HepG2 (cell line): ENCODE results near the gene TNFSF13. TPM values are rescaled to one million over a fixed set of nuclear protein-coding genes. Genes with fewer than 3 reads are reported as not detected.

Experiments
- CBX2 ChIP-seq, 2 experiments: fragments of 200-600 bp in 1 of 2; sonication (generic); formaldehyde crosslinking in 1 of 2; IDR thresholded peaks; 2 replicates each; pipeline versions ENCODE4 v1.7.0 to v1.8.1; 2018 to 2022; ENCODE audit warnings: low read depth in 2 of 2, low read length in 1 of 2, mild to moderate bottlenecking in 1 of 2, missing genetic modification reagents in 1 of 2
- CSRNP1 ChIP-seq: sonication (generic); formaldehyde crosslinking; IDR thresholded peaks from 2 replicates; pipeline ENCODE4 v1.8.1; 2023; ENCODE audit warnings: mild to moderate bottlenecking, missing genetic modification reagents
- CSRNP2 ChIP-seq: sonication (generic); formaldehyde crosslinking; conservative IDR thresholded peaks from 2 replicates; pipeline ENCODE4 v1.8.0; 2022; ENCODE audit warnings: low read depth, missing genetic modification reagents
- IKZF1 ChIP-seq: fragments of 450-650 bp; IDR thresholded peaks from 2 replicates; pipeline ENCODE4 v1.7.1; 2016
- MTA1 ChIP-seq: sonication (generic); formaldehyde crosslinking; IDR thresholded peaks from 2 replicates; pipeline ENCODE4 v1.4.0; 2020; ENCODE audit warnings: missing genetic modification reagents, mild to moderate bottlenecking, borderline replicate concordance
- NBN ChIP-seq: fragments of 450-650 bp; conservative IDR thresholded peaks from 2 replicates; pipeline ENCODE4 v1.6.1; 2017
- RARG ChIP-seq: sonication (generic); formaldehyde crosslinking; IDR thresholded peaks from 2 replicates; pipeline ENCODE4 v1.4.0; 2020; ENCODE audit warnings: low read depth, mild to moderate bottlenecking, missing genetic modification reagents
- RFX5 ChIP-seq: IDR thresholded peaks from 2 replicates; pipeline ENCODE4 v1.6.1; 2011; ENCODE audit warnings: low read depth, low read length, improper control_type of control experiment
- TCF7L2 ChIP-seq: IDR thresholded peaks from 2 replicates; pipeline ENCODE4 v1.6.1; 2011; ENCODE audit warnings: mild to moderate bottlenecking, low read depth, low read length, moderate library complexity
- ZNF34 ChIP-seq: sonication (generic); formaldehyde crosslinking; IDR thresholded peaks from 2 replicates; pipeline ENCODE4 v1.4.0; 2020; ENCODE audit warnings: mild to moderate bottlenecking, missing genetic modification reagents, borderline replicate concordance
- ZNF562 ChIP-seq: sonication (generic); formaldehyde crosslinking; IDR thresholded peaks from 2 replicates; pipeline ENCODE4 v1.8.0; 2022; ENCODE audit warnings: missing genetic modification reagents, borderline replicate concordance
- ZNF746 ChIP-seq: sonication (generic); formaldehyde crosslinking; IDR thresholded peaks from 2 replicates; pipeline ENCODE4 v1.8.0; 2022; ENCODE audit warnings: mild to moderate bottlenecking, missing genetic modification reagents
- ZNF883 ChIP-seq: sonication (generic); formaldehyde crosslinking; IDR thresholded peaks from 2 replicates; pipeline ENCODE4 v1.5.1; 2020; ENCODE audit warnings: mild to moderate bottlenecking, missing genetic modification reagents; ENCODE audit errors: not compliant biosample characterization
- ZSCAN31 ChIP-seq: sonication (generic); formaldehyde crosslinking; IDR thresholded peaks from 2 replicates; pipeline ENCODE4 v1.5.0; 2020; ENCODE audit warnings: low read depth, mild to moderate bottlenecking, missing genetic modification reagents
- polyA plus RNA-seq, 8 experiments: library from polyadenylated mRNA; depleted of rRNA in 3 of 8; stranded (reverse) in 7 of 8; unstranded in 1 of 8; fragments of >200 nt; fragmentation: Illumina TruSeq in 4 of 8; extraction: Trizol in 4 of 8; gene quantifications; 2 replicates each; pipeline versions ENCODE4 v1.2.1 to v1.2.3, GENCODE V29; 2011 to 2016; ENCODE audit warnings: low read depth in 4 of 8, missing spikeins in 1 of 8, mixed read lengths in 1 of 8; ENCODE audit not compliant: insufficient read depth in 1 of 8
- total RNA-seq, 5 experiments: library from RNA; depleted of rRNA; stranded (reverse); fragments of >200 nt; fragmentation: Illumina TruSeq; extraction: Trizol; gene quantifications; 2 replicates each; pipeline ENCODE4 v1.2.3, GENCODE V29; 2016; ENCODE audit warnings: low read depth in 1 of 5
- TF ChIP-seq, protein P1 (sequence below): sonication (generic); formaldehyde crosslinking; IDR thresholded peaks from one replicate; pipeline ENCODE4 v1.5.1; 2020; ENCODE audit warnings: mild to moderate bottlenecking, missing genetic modification reagents; ENCODE audit errors: not compliant biosample characterization
- TF ChIP-seq, protein P2 (sequence below): IDR thresholded peaks from 2 replicates; pipeline ENCODE4 v1.6.1; 2018; ENCODE audit warnings: missing genetic modification reagents

The TNFSF13 gene
- total and polyA plus RNA-seq, 2 of the 13 experiments (the other 11 are each of a cell fraction or from before 2014, with no cell fraction given), result 2.5 to 3.3 TPM

GRCh38 chr17:7572588-7573323 lies 14.2 kb downstream of the TNFSF13 start (continued):
- TF ChIP-seq, protein P1, sequence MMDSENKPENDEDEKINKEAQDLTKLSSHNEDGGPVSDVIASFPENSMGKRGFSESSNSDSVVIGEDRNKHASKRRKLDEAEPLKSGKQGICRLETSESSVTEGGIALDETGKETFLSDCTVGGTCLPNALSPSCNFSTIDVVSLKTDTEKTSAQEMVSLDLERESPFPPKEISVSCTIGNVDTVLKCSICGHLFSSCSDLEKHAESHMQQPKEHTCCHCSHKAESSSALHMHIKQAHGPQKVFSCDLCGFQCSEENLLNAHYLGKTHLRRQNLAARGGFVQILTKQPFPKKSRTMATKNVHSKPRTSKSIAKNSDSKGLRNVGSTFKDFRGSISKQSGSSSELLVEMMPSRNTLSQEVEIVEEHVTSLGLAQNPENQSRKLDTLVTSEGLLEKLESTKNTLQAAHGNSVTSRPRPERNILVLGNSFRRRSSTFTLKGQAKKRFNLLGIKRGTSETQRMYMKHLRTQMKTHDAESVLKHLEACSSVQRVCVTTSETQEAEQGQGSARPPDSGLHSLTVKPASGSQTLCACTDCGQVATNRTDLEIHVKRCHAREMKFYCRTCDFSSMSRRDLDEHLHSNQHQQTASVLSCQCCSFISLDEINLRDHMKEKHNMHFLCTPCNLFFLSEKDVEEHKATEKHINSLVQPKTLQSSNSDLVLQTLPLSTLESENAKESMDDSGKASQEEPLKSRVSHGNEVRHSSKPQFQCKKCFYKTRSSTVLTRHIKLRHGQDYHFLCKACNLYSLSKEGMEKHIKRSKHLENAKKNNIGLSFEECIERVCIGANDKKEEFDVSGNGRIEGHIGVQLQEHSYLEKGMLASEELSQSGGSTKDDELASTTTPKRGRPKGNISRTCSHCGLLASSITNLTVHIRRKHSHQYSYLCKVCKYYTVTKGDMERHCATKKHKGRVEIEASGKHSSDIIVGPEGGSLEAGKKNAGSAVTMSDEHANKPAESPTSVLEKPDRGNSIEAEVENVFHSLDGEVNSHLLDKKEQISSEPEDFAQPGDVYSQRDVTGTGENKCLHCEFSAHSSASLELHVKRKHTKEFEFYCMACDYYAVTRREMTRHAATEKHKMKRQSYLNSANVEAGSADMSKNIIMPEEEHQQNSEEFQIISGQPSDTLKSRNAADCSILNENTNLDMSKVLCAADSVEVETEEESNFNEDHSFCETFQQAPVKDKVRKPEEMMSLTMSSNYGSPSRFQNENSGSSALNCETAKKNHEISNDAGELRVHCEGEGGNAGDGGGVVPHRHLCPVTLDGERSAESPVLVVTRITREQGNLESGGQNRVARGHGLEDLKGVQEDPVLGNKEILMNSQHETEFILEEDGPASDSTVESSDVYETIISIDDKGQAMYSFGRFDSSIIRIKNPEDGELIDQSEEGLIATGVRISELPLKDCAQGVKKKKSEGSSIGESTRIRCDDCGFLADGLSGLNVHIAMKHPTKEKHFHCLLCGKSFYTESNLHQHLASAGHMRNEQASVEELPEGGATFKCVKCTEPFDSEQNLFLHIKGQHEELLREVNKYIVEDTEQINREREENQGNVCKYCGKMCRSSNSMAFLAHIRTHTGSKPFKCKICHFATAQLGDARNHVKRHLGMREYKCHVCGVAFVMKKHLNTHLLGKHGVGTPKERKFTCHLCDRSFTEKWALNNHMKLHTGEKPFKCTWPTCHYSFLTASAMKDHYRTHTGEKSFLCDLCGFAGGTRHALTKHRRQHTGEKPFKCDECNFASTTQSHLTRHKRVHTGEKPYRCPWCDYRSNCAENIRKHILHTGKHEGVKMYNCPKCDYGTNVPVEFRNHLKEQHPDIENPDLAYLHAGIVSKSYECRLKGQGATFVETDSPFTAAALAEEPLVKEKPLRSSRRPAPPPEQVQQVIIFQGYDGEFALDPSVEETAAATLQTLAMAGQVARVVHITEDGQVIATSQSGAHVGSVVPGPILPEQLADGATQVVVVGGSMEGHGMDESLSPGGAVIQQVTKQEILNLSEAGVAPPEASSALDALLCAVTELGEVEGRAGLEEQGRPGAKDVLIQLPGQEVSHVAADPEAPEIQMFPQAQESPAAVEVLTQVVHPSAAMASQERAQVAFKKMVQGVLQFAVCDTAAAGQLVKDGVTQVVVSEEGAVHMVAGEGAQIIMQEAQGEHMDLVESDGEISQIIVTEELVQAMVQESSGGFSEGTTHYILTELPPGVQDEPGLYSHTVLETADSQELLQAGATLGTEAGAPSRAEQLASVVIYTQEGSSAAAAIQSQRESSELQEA (CRISPR knock-in tag), result peak; percentile 27
- TF ChIP-seq NBN (no peak), CSRNP1 (no peak; the same call in 1 of the 2 replicates), MTA1 (no peak), ZNF34 (CRISPR knock-in tag) (no peak), ZNF746 (CRISPR knock-in tag) (no peak), ZSCAN31 (CRISPR knock-in tag) (peak; percentile 92), TCF7L2 (no peak), RARG (CRISPR knock-in tag) (no peak), CSRNP2 (CRISPR knock-in tag) (0 out of 2 replicates have a peak, but pooled peaks have one; percentile 62), ZNF562 (CRISPR knock-in tag) (no peak), CBX2 (IDR thresholded peaks at IDR 0.05; ENCODE audit: low read depth, low read length) (no peak), CBX2 (CRISPR knock-in tag; IDR thresholded peaks at IDR 0.05; ENCODE audit: low read depth) (no peak), ZNF883 (CRISPR knock-in tag) (no peak), IKZF1 (no peak), RFX5 (0 out of 2 replicates have a peak, but pooled peaks have one; percentile 55)
- TF ChIP-seq, protein P2, sequence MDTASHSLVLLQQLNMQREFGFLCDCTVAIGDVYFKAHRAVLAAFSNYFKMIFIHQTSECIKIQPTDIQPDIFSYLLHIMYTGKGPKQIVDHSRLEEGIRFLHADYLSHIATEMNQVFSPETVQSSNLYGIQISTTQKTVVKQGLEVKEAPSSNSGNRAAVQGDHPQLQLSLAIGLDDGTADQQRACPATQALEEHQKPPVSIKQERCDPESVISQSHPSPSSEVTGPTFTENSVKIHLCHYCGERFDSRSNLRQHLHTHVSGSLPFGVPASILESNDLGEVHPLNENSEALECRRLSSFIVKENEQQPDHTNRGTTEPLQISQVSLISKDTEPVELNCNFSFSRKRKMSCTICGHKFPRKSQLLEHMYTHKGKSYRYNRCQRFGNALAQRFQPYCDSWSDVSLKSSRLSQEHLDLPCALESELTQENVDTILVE, result 0 out of 2 replicates have a peak, but pooled peaks have one; percentile 15
